PC-9 (cell line): ENCODE data around the gene RALBP1. TPM values are rescaled to one million over a fixed set of nuclear protein-coding genes. Genes with fewer than 3 reads are reported as not detected.
"Not testable (repeated sequence)": the region's sequence is repeated elsewhere in the genome, so short reads cannot be mapped to it uniquely, and the experiment has no call there.

Experiments
- BruUV-seq: library from RNA; stranded (reverse); fragments of 400-500 nt; replicated peaks from 2 replicates; lab custom pipeline; 2021; lab: Mats Ljungman, UMichigan
- CTCF ChIA-PET: fragments of 300-600 bp; sonication (Branson Sonifier 250); formaldehyde crosslinking; loops from one replicate; lab custom pipeline; 2022; ENCODE audit warnings: antibody characterized with exemption; lab: Charles Lee
- POLR2A ChIA-PET: fragments of 300-600 bp; sonication (Branson Sonifier 250); formaldehyde crosslinking; loops from one replicate; lab custom pipeline; 2022; ENCODE audit warnings: antibody characterized with exemption; ENCODE audit not compliant: unreplicated experiment; lab: Charles Lee
- DNase-seq, 2 experiments: peaks; one replicate each; pipeline versions ENCODE4 v3.0.0 to v3.0.0-alpha.2; 2015 to 2022; ENCODE audit warnings: mixed read lengths in 1 of 2
- H2AFZ ChIP-seq: fragments of 200-600 bp; sonication (generic); 2 replicates; pipeline ENCODE4 v1.8.1; 2017; ENCODE audit warnings: antibody characterized with exemption
- H3F3A ChIP-seq: fragments of 200-600 bp; sonication (generic); 2 replicates; pipeline ENCODE4 v1.8.1; 2017; ENCODE audit warnings: antibody characterized with exemption, mild to moderate bottlenecking, low read depth; ENCODE audit not compliant: insufficient read depth
- H3K27ac ChIP-seq: fragments of 200-600 bp; sonication (generic); 2 replicates; pipeline ENCODE4 v1.6.1; 2016; ENCODE audit warnings: mixed run types
- H3K27me3 ChIP-seq: fragments of 200-600 bp; sonication (generic); 2 replicates; pipeline ENCODE4 v1.6.1; 2016; ENCODE audit warnings: low read depth, mixed run types; ENCODE audit not compliant: insufficient read depth
- H3K36me3 ChIP-seq: fragments of 200-600 bp; sonication (generic); 2 replicates; pipeline ENCODE4 v1.6.1; 2016; ENCODE audit warnings: low read depth, mixed run types
- H3K4me1 ChIP-seq: fragments of 200-600 bp; sonication (generic); replicated peaks from 2 replicates; pipeline ENCODE4 v1.6.1; 2016; ENCODE audit warnings: mixed run types; ENCODE audit not compliant: insufficient read depth
- H3K4me2 ChIP-seq: fragments of 200-600 bp; sonication (generic); 2 replicates; pipeline ENCODE4 v1.6.1; 2017; ENCODE audit warnings: mixed run types
- H3K4me3 ChIP-seq: fragments of 200-600 bp; sonication (generic); 2 replicates; pipeline ENCODE4 v1.6.1; 2016; ENCODE audit warnings: mixed run types
- H3K79me2 ChIP-seq: fragments of 200-600 bp; sonication (generic); 2 replicates; pipeline ENCODE4 v1.6.1; 2017; ENCODE audit warnings: low read depth, mixed run types
- H3K9me2 ChIP-seq: fragments of 200-600 bp; sonication (generic); 2 replicates; pipeline ENCODE4 v1.8.1; 2017; ENCODE audit warnings: mild to moderate bottlenecking; ENCODE audit not compliant: insufficient read depth
- H3K9me3 ChIP-seq: fragments of 200-600 bp; sonication (generic); 2 replicates; pipeline ENCODE4 v1.8.1; 2016; ENCODE audit warnings: low read depth; ENCODE audit not compliant: insufficient read depth
- H4K20me1 ChIP-seq: fragments of 200-600 bp; sonication (generic); 2 replicates; pipeline ENCODE4 v1.8.1; 2017; ENCODE audit not compliant: insufficient read depth
- EZH2 ChIP-seq: fragments of 200-600 bp; sonication (generic); IDR thresholded peaks from 2 replicates; pipeline ENCODE4 v1.8.0; 2017; ENCODE audit warnings: antibody characterized with exemption, low read depth
- intact Hi-C: fragments of 100-400 bp; cut with micrococcal nuclease; formaldehyde crosslinking; loops from one replicate; pipeline ENCODE4 v1.10.0; 2022; ENCODE audit not compliant: unreplicated experiment
- total RNA-seq: library from RNA; stranded (reverse); gene quantifications from 2 replicates; pipeline ENCODE4 v1.2.3, GENCODE V29; 2021
- TF ChIP-seq, protein P1 (sequence below): fragments of 200-600 bp; sonication (generic); conservative IDR thresholded peaks from 2 replicates; pipeline ENCODE4 v1.6.1; 2017; ENCODE audit warnings: mixed run types, antibody characterized with exemption, mild to moderate bottlenecking, moderate library complexity

The RALBP1 gene
- total RNA-seq, 1 experiment from 2014 or later = 95.0 TPM

DNA sequence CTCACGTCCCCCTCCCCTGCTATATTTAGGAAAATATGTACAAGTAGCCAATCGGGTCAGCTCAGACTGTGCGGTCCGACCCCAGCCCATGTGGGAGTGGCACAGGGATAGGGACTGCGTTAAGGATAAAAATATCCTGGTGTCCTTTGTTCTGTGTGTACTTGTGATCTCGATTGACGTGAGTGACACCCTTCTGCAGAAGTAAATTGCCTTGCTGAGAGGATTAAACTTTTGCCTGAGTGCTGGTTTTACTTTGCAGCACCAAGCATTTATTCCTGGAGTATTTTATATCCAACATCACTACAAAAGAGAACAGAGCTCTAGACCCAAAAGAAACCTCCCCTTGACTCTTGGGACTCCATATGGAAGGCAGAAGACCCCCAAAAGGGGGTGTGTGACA is 28.0 kb upstream of the RALBP1 start:
- Histone ChIP-seq H3K36me3 (no peaks in the 10 kb centered on the region), H3K27ac (no peak overlapping the region), H3K4me2 (no peak overlapping the region), H3F3A (no peaks in the 10 kb centered on the region; the same call in 1 of the 2 replicates), H3K79me2 (no peaks in the 10 kb centered on the region), H3K9me3 (no peaks in the 10 kb centered on the region), H2AFZ (no peak overlapping the region), H3K27me3 (no peaks in the 10 kb centered on the region), H3K9me2 (no peaks in the 10 kb centered on the region), H3K4me1 (no peaks in the 10 kb centered on the region), H3K4me3 (no peak overlapping the region), H4K20me1 (no peaks in the 10 kb centered on the region)
- ChIA-PET CTCF (no interaction called here), POLR2A (no interaction called here)
- no TSS peak for BruUV-seq
- no peak for DNase-seq
- intact Hi-C loops = no loop called here
- TF ChIP-seq EZH2 = no peak
- TF ChIP-seq, protein P1, sequence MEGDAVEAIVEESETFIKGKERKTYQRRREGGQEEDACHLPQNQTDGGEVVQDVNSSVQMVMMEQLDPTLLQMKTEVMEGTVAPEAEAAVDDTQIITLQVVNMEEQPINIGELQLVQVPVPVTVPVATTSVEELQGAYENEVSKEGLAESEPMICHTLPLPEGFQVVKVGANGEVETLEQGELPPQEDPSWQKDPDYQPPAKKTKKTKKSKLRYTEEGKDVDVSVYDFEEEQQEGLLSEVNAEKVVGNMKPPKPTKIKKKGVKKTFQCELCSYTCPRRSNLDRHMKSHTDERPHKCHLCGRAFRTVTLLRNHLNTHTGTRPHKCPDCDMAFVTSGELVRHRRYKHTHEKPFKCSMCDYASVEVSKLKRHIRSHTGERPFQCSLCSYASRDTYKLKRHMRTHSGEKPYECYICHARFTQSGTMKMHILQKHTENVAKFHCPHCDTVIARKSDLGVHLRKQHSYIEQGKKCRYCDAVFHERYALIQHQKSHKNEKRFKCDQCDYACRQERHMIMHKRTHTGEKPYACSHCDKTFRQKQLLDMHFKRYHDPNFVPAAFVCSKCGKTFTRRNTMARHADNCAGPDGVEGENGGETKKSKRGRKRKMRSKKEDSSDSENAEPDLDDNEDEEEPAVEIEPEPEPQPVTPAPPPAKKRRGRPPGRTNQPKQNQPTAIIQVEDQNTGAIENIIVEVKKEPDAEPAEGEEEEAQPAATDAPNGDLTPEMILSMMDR = no peak

DNA sequence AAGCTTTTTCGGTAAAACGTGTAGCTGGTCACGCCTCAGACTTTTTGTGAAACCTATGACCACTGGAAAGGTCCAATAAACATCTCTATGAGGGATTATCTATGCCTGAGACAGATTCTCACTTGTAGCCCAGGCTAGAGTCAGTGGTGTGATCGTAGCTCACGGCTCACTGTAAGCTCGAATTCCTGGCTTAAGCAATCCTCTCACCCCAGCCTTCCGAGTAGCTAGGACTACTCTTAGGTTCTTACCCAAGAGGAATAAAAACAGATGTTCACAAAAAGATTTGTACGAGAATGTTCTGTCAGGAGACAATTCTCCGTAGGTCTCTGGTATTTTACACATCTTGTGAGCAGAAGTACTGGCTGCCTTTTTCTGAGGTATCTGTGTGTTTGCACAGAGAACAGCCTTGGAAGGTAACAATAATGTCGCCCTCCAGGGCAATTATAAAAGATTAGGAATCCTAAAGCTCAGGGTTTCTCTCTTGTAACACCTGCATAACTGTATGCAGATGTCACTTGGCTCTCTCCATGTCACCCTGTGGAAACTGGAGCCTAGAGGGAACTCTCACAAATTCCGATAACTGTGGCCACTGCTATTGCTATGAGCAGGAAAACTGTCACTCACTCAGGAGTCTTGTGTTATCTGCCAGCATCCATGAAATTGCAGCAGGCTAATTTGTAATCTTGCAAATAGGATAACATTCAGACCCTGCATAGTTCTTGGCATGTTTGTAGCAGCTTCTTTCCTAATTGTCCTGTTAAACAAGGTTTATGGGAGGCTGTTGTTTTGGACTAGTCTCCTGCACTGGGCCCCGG is 25.5 kb upstream of the RALBP1 start:
- no peaks in the 10 kb centered on the region for H3K9me2 ChIP-seq
- no peaks in the 10 kb centered on the region for H3F3A ChIP-seq
- DNase-seq = no peak
- H3K4me1 ChIP-seq = no peaks in the 10 kb centered on the region
- H4K20me1 ChIP-seq = no peaks in the 10 kb centered on the region
- no peaks in the 10 kb centered on the region for H3K79me2 ChIP-seq
- CTCF ChIA-PET = no interaction called here
- no peak for TF ChIP-seq EZH2
- TF ChIP-seq, protein P1 = no peak
- H3K4me2 ChIP-seq = no peak overlapping the region
- intact Hi-C loops = no loop called here
- H3K9me3 ChIP-seq = no peaks in the 10 kb centered on the region
- BruUV-seq = no TSS peak
- POLR2A ChIA-PET = interaction anchor here (0.6 kb wide), 3 partner anchors 57 to 449 kb away, joined by 3 to 9 read pairs (median 3); no protein-coding TSS in a partner anchor
- no peaks in the 10 kb centered on the region for H3K36me3 ChIP-seq
- no peak overlapping the region for H3K4me3 ChIP-seq
- no peak overlapping the region for H3K27ac ChIP-seq
- no peak overlapping the region for H2AFZ ChIP-seq
- H3K27me3 ChIP-seq = no peaks in the 10 kb centered on the region

DNA sequence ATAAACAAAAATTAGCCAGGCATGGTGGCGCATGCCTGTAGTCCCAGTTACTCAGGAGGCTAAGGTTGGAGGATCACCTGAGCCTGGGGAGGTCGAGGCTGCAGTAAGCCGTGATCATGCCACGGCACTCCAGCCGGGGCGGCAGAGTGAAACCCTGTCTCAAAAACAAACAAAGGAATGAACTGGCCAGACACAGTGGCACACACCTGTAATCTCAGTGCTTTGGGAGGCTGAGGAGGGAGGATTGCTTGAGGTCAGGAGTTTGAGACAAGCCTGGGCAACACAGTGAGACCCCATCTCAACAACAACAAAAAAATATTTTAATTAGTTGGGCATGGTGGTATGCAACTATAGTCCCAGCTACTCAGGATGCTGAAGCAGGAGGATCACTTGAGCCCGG is 24.4 kb upstream of the RALBP1 start:
- H3K4me1 ChIP-seq, H3K27me3 ChIP-seq, H3F3A ChIP-seq, H3K27ac ChIP-seq, H3K36me3 ChIP-seq, intact Hi-C loops, DNase-seq, H3K9me2 ChIP-seq, H3K4me2 ChIP-seq, H3K9me3 ChIP-seq, POLR2A ChIA-PET, CTCF ChIA-PET, H4K20me1 ChIP-seq, H2AFZ ChIP-seq, BruUV-seq, H3K79me2 ChIP-seq, H3K4me3 ChIP-seq: not testable (repeated sequence)
